NCI-H128 (cell line): ENCODE data around the gene CFAP57.

Experiments used
- DNase-seq: peaks from one replicate; lab custom pipeline; 2025; ENCODE audit not compliant: unreplicated experiment; lab: John Stamatoyannopoulos, UW

CFAP57 gene

DNA sequence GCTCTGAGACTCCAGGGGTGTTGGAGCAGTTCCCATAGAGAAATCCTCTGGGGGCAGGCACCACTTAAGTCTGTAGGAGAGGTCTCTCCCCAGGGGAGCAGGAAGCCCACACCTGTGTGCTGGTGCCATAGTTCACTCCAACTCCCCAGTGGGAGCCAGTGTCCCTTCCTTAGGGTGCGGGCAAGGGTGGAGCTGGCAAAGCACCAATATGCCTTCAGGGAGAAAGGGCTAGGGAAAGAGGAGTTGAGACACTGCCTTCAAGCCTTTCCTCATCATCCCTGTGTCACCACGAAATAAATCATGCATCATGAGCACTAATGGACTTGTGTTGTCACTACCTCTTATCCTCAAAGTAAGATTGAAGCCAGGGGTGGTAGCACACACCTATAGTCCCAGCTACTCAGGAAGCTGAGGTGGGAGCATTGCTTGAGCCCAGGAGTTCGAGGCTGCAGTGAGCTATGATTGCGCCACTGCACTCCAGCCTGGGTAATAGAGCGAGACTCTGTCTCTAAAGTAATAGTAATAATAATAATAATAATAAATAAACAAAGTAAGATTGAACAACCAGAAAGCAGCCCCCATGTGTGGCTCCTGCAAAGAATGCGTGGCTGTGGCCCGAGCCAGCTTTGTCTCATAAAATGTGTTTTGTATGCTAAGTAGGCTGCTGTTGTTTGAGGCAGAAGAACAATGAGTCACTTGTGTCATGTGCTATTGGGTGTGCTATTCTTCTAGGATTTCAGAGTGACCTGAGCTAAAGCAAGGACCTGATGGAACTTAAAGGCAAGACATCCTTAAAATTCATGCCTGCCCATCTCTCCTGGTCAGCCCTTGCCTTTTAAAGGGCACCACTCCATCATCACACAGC, 122.0 kb downstream of the CFAP57 start:
- no peak for DNase-seq

DNA sequence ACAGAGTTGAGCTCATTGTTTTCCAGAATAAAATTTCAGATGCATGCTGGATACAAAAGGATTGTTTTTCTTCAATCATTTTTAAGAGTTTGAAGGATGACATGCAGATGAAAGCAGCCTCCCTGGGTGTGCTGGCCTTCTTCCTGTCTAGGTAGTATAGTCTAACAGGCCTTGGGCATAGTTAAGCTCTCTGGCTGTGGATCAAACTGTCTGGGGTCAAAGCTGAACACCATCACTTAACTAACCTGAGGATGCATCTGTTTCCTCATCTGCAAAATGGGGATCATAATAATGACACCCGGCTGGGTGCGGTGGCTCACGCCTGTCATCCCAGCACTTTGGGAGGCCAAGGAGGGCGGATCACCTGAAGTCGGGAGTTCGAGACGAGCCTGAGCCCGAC, 122.6 kb downstream of the CFAP57 start:
- no peak for DNase-seq

DNA sequence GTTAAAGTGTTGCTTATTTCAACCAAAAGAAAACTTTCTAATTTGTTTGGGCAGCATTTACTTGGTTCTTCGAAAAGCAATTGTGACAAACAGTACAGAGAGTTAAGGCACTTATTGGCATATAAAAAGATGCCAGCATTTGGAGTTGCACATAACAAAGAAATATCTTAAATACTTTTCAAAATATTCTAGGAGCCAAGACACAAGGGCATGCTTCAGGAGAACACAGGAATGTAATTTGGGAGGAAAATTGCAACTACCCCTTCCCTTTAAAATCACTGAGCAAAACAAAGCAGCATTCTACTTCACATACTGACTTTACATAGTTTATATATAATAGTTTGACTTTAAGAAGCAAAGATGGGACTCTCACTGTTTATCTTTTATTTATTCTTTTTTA, 124.1 kb downstream of the CFAP57 start:
- no peak for DNase-seq

DNA sequence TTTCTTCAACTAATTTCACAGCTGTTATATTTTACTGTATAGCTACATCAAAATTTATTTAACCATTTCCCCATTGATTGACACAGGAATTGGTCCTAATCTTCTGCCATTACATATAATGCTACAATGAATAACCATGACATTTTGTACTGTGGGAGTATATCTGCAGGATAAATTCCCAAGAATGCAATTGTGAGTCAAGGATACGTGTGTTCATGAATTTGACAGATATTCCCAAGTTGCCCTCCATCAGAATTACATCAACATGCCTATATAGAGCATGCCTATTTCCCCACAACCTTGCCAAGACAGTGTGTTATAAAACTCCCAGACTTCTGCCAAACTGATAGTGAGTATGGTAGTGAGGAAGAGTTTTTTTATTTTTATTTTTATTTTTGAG, 125.9 kb downstream of the CFAP57 start:
- no peak for DNase-seq

DNA sequence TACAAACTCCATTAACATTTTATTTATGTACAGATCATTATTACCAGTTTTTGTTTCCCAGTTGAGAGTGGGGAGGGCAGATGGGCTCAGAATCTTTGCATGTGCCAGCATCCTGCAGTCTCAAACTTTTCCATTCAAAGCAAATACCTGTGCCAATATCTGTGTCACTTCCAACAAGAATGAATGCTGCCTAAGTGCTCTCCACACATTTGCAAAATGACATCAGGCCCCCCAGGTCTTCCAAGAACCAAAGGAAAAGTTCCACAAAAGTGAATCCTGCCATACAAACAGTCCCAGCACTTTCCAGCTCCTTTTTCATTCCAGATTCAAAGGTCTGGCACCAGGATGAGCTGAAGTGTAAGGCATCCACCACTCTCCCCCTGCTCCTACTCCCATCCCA, 127.0 kb downstream of the CFAP57 start:
- no peak for DNase-seq

DNA sequence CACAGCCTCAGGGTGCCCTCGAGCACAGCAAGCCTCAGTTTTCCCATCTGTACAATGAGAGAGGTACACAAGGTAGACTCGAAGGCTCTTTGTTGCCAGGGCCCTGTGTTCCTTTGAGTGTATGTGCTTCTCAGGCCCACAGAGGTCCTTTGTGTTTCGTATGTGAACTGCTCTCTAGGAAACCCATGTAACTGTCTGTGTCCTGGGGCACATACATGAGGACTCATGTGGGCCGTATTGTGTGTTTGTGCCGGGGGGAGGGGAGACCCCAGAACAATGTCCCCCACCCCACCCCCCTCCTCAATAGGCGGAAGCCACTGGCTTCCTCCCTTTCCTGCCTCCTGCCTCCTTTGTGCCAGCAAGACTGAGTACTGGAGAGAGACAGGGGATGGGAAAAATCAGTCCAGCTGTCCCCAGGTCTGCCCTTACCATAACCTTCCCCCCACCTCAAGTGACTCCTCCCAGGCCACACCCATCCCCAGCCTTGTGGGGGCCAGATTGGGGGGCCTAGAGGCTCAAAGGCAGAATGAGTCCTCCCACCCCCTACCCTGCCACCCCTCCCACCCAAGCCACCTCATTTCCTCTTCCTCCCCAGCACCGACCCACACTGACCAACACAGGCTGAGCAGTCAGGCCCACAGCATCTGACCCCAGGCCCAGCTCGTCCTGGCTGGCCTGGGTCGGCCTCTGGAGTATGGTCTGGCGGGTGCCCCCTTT, 128.4 kb downstream of the CFAP57 start, which contains the start of gene TIE1:
TSS of gene TIE1 (plus strand) at position 605 of the 717 bp plus-strand sequence. CDS start at position 695, 90 bp downstream.
- DNase-seq: no peak

DNA sequence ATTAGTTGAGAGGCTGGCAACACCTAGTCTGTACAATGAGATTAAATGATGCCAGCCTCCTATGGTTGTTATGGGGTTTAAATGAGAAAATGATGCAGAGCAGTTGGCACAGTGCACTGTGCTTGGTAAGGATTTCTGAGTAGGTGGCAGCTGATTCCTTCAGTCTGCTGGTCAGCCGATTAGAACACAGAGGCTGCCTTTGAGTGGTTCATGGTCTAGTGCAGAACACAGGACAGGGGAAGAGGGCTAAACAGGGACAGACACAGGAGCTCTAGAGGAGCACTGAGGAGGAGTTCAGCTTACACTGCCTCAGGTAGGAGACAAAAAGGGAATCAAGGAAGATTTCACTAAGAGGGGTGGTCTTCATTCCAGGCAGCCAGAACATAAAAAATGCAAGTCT, 130.1 kb downstream of the CFAP57 start:
- DNase-seq: no peak

DNA sequence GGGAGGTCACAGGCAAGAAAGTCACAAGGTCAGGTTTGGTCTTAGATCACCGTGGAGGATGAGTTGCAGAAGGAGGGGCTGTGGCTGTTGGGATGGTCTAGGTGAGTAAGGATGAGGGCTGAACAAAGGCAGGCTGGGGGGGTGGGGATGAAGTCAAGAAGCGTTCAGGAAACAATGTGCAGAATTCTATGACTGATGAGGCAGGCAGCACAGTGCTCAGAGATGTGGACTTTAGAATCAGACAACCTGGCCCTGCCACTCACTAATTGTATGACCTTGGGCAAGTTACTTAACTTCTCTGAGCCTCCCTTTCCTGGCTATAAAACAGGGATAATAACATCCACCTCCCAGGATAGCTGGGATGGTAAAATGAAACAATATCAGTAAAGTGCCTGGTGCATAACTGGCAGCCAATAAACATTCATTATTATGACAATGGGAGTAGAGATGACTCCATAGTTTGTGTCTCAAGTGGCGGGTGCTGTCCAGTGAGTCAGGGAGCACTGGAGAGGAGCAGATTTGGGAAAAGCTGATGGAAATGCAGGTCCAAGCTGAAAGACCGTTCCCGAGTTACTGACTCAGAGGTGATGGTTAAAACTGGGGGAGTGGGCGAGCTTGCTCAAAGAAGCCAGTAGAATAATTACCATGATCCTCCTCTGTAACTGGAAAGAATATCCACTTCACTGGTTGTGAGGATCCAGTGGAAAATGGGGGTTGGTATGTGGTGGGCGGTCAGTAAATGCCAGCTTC, 130.8 kb downstream of the CFAP57 start:
- DNase-seq: no peak

DNA sequence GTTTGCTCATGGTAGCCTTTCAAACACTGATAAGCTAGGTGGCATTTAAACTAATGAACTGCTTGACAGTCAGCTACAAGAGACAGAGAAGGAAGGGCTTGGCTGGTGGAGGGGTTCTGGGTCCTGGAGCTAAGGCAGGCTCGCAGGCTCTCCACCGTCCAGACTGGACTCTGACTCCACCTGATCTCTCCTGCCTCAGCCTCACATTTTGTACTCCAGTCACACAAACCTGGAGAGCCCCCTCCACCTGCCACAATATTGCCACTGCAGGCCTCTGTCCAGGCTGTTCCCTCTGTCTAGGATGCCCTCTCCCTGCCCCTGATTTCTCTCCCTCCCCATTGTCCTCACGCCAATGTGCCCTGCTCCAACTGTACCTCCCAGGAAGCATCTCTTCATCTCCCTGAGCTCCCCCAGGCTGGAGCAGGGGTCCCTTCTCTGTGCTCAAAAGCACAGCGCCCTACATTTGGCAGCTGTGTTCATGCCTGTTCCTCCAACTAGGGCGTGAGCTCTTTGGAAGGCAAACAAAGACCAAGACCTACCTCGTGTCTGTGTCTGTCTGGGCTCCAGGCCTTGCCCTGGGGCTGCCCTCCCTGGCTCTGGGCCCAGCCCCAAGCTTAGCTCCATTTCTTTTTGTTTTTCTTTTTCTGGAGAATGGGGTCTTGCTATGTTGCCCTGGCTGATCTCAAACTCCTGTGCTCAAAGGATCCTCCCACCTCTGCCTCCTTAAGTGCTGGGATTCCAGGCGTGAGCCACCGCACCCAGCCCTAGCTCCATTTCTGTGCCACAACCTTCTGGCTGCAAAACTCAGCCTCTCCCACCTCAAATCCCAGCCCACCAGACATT, 131.6 kb downstream of the CFAP57 start:
- no peak for DNase-seq
